Stimulated activated CD4-positive, alpha-beta T cell treated with anti-CD3 and anti-CD28 coated beads, TNF-alpha, amount 100 ng/mL, for 4 hours (primary cell): Measurements from ENCODE around the gene TBC1D22A.
"Not testable (repeated sequence)": the region's sequence is repeated elsewhere in the genome, so short reads cannot be mapped to it uniquely, and the experiment has no call there.

Experiments
- DNase-seq, 3 experiments: peaks; one replicate each; pipeline ENCODE4 v3.0.0-alpha.2; 2020; ENCODE audit warnings: low read depth in 3 of 3

Gene TBC1D22A

DNA sequence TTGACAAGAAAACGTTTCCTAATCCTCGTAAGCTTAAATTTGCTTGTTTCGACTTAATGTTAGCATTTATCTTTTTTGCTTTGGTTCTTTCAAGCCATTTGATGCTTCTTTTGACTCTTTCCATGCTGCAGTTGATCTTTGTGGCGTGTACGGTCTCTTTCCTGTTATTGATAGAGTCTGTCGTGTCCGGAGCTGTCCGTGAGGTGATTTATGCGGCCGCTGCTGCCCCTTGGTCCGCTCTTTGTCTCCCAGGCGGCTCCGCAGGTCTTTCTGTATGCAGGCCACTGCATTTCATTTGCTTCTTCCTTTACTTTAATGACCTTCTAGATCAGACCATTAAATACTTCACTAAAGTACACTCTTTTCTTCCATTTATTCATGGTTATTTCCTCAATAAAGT is 50.3 kb downstream of the TBC1D22A start:
- DNase-seq: no peak

DNA sequence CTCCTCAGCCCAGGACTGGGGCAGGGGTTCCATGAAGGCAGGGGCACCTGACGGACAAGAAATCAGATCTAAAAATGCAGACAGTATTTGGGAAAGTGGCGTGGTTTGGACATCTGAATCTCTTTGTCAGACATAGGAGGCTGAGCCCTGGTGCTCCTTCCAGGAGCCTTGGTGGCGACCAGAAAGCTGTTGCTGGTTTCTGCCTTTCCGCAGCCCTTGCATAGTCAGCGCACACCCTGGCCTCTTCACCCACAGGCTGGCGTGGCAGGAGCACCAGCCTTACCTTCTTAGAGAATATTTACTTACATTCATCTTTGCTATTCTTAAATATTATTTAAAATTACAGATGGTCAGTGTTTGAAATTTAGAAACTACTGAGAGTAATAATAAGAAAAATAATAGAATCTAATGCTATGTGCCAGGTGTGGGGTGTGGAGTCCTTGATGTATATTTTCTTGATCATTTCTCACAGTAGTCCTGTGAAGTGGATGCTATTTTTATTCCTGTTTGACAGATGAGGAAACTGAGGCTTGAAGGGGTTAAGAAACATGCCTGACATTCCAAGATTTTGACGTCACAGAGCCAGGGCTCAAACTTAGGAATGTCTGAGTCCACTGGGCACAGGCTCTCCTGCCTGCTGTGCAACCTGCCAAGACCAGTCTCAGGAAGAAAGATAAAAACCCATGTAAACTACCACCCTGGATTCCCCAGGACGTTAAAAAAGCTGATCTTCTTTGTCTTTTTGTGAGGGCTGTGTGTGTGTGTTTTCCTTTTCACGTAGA is 51.6 kb downstream of the TBC1D22A start:
- DNase-seq: no peak

DNA sequence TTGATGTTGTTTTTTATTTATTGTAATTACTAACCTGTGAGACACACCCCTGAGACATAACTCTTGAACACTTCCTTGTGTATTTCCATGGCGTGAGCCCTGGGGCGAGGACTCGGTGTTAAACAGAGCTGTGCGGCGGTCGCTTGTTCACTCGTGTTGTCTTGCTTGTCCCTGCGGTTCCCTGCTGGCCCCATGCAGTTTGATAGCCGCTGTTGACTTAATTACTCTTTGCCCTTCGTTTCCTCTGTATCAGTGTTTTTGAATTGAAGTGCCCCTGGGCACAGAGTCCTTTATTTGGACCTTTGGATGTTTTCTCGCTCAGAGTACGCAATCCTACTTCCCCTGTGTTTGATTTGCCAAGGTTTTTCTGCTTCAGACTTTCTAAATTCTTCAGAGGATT is 52.7 kb downstream of the TBC1D22A start:
- DNase-seq: no peak

DNA sequence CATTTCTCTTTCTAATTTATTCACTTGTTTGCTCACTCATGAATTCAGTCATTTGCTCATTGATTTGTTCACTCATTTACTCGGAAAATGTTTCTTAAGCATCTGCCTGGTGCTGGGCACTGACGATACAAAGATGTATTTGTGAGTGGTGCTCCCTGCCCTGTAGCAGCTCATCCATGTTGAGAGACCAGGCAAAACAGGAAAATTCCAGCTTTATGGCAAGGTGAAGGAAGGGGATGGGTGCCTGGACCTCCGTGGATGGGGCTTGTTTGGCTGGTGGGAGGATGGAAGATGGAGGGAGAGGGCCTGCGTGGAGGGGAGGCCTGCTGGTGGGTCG is 53.1 kb downstream of the TBC1D22A start:
- DNase-seq: no peak

DNA sequence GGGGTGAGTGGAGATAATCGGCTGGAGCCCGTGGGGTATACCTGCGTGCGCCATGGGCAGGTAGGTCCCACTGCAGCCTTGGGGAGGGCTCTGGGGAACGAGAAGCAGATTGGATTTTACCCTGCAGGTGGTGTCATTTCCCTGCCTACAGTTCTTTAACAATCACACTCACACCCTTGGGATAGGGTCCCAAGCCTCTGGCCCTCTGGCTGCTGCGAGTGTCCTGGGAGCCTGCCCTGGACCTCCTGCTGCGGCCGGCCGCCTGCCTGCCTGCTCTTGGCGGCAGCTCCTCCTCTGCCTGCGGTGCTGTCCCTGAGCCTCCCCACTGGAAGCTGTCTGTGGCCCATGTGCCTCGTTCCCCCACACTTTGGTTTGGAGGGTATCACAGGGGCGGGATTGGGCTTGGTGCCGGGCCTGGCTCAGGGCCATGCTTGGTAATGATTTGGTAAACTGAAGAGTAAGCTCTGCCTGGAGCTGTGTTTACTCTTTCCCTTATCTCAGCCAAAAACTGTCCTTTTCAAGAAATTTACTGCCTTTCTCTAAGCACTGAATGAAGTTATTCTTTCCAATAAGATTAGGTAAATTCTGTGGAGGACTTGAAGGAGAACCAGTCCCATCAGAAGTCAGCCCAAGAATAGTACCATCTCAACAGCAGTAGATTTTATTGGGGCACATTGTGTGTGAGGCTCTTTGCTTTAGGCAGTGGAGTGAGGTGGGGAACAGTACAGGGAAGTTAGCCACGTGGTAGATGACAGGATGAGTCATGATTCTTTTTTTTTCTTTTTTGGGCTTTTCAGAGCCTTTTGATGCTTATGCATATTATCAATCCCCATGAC is 53.7 kb downstream of the TBC1D22A start:
- DNase-seq: no peak

DNA sequence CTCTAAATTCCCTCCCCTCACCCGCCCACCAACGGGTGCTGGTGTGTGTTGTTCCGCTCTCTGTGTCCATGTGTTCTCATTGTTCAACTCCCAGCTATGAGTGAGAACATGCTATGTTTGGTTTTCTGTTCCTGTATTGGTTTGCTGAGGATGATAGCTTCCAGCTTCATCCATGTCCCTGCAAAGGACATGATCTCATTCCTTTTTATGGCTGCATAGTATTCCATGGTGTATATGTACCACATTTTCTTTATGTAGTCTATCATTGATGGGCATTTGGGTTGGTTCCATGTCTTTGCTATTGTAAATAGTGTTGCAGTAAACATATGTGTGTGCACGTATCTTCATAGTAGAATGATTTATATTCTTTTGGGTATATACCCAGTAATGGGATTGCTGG is 54.9 kb downstream of the TBC1D22A start:
- not testable (repeated sequence) for DNase-seq

DNA sequence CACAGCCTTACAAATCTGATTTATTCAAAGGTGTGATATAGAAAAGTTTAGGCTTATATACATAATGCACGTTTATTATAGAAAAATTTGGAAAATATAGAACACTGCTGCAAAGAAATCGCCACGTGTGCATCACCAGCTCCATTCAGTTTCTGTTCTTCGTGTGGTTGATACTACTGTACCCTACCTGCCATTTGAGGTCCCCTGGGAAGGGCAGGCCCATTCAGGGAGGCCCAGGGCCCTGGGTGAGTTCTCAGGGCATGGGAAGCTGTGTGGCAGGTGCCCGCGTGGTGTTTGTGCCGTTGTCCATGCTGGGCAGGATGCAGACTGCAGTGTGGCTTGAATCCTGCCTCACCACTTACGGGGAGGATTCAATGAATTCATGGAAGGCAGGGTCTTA is 60.8 kb downstream of the TBC1D22A start:
- DNase-seq: no peak

DNA sequence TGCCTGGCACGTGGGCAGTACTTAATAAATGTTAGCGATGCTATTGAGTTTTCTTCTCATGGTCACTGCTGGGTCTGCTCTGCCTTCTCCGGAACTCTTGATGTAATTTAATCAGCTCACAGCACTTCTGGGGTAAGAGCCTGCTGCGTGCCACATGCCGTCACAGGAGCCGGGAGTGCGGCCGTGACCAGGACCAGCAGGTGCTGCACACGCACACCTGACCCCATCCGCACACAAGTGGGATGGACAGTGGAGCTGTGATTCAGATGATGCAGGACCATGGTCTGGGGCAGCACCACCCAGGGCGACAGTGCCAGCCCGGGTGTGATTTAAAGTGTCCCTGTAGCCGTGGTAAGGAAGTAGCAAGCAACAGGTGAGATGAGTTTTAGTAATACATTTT is 61.2 kb downstream of the TBC1D22A start:
- no peak for DNase-seq

DNA sequence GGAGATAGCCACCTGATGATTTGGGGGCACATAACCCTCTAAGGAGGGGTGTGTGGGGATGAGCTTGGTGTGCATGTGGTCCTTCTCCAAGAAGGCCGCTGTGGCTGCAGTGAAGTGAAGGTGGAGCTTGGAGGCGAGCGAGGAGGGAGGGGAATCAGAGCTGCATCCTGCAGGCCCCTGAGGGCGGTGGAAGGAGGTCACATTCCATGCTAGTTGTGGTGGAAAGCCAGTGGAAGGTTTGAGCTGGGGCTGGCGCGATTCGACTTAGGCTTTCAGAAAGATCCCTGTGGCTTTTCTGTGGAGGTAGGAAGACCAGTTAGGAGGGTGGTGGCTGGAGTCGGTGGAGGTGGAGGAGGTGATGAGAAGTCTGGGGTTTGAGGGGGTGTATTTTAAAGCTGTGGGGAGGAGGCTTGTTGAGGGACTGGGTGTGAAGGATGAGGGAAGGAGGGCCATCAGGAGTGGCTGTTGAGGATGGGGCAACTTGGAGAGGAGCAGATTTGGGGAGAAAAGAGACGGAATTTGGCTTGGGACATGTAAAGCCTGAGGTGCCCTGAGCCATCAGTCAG is 62.0 kb downstream of the TBC1D22A start:
- DNase-seq: no peak

DNA sequence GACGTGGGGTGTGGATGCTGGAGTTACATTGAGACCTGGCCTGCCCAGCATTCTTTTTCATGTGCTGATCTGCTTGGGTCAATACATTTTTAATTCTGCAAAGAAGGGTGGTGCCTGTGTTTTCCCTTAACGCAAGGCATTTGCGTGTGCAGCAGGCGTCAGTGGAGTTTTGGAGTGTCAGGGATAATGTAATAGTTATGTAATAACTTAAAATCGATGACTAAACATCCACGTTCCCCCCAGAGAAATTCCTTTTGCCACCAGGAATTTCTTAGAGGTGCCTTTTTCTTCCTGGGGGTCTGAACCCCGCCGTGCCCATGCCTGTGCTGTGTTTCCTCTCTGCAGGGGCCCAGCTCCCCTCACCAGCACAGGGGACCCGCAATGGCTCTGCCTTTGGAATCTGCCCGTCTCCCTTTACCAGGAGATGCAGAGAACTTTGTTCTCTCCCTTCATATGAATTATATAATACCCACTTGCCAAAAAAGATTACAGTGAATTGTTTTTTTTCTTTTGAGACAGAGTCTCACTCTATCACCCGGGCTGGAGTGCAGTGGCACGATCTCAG is 62.6 kb downstream of the TBC1D22A start:
- no peak for DNase-seq

DNA sequence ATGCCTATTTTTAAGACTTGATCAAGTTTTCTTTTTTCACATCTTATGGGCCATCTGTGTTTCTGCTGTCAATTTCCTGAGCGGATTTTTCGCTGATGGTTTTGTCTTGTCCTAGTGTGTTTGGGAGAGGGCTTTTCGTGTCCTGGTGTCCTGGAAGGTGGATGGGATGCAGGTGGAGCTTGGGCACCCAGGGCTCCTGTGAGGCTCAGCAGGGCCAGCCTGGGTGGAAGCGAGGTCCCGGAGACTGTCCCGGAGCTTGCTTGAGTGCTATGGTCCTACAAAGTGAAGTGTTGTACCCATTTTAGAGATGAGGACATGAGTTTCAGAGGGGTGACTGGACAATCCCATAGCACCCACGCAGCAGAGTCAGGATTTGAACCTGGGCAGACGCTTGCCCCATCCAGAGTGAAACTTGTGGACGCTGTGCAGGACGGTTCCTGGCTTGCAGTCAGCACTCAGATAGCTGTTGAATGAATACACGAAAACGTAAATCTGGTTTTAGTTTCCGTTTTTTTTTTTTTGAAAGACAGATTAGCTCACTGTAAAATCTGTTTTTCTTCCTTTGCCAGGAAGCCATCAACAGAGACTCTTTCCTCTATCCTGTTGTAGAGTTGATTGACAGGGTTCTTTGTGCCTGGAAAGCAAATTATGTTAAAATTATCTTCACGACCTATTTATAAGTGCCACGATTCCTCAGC is 64.1 kb downstream of the TBC1D22A start:
- no peak for DNase-seq

DNA sequence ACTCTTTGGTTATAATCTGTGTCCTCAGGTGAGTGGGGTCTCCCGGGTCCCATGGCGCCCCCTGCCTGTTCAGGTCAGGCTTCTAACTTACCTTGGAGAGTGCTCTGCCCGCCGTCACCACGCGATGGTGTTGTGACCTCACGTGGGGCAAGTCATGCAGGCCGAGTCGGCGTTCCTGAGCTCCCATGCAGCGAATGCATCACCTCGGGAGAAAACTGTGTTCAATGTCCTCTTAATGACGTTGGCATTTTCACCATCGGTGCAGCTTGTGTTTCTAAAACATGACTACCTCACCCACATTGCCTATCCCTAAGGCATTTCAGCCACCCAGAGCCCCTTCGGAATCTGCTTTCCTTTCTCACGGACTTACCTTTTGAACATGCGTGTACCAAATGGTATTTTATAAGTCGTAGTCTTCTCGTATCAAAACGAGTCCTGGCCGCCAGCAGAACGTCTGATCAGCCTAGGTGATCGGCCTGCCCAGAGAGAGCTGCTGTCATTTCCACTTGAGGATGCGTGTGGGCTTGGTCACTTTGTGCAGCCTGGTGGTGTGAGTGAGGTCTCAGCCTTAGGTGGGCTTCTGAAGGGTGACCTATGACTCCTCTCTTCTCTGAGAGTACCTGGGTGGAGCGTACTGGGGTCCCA is 64.8 kb downstream of the TBC1D22A start:
- DNase-seq: no peak

DNA sequence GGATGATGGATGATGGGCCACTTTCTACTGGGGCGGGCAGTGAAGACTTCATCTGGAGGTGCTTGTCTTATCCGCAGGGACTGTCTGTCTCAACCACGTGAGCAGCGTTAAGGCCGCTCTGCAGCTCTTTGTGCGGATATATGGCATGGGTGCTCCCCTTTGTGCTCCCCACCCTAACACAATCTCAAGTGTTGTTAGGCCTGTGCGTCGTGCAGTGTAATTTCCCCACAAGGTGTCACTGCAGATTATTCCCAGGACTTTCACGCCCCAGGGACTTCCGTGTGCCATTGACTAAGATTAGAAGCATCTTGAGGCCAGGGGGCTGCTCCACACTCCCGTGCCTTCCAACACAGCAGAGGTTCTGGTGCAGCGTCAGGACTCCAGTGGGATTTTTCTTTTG is 65.3 kb downstream of the TBC1D22A start:
- no peak for DNase-seq

DNA sequence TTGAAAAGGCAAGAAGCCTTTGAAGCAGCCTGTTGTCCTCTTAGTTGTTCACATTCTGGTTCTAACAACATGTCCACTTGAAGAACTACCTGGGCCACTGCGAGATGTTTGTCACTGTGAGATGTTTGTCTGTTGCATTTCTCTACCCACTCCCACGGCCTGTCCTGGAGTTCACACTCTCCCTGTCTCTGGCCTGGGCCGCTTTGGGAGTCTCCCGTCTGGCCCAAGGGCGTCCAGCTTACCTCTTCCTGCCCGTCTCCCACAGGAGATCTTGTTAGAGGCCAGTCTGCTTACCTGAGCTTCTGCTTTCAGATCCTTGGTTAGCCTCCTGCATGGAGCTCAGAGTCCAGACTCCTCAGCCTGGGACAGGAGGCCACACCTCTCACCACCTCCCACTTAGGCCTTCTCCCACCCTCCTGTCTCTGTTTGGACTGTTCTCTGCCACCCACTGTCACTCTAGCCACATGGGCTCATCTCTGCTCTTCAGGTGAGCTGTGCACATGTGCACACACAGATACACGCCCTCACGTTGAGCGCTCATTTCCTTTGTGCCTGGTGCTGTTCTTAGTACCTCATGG is 66.0 kb downstream of the TBC1D22A start:
- DNase-seq: no peak

DNA sequence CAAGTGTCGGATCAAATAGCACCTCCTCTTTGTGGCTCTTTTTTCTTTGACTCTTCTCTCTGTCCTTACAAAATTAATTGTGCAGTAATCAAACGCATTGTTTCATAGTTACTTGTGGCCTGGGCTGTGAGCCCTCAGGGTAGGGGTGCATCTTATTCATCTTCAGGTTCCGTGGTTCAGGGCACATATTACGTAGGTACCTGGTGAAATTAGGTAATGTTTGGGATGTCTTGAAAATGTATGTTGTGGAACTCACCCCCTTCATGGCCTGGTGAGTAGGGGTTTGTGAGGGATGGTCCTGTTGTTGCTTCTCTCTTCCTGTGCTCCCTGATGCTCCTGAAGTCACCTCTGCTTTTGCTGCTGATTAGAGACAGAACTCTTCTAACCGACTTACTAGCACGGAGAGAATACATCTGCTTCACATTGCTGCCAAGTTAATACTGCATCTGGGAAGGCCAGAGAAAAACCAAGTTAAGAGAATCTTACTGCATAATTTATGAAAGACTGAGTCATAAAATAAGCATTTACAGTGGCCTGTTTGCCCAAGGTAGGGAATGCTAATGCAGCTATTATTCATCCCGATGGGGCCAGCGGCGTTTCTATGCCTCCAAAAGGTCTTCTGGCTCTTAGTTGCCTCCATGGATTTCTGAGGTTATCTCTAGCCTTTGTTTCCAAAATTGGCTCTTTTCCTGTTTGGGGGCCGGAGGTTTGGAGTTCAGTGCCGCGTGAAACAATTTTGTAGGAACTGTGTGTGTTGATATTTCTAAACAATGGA is 66.9 kb downstream of the TBC1D22A start:
- DNase-seq: no peak

DNA sequence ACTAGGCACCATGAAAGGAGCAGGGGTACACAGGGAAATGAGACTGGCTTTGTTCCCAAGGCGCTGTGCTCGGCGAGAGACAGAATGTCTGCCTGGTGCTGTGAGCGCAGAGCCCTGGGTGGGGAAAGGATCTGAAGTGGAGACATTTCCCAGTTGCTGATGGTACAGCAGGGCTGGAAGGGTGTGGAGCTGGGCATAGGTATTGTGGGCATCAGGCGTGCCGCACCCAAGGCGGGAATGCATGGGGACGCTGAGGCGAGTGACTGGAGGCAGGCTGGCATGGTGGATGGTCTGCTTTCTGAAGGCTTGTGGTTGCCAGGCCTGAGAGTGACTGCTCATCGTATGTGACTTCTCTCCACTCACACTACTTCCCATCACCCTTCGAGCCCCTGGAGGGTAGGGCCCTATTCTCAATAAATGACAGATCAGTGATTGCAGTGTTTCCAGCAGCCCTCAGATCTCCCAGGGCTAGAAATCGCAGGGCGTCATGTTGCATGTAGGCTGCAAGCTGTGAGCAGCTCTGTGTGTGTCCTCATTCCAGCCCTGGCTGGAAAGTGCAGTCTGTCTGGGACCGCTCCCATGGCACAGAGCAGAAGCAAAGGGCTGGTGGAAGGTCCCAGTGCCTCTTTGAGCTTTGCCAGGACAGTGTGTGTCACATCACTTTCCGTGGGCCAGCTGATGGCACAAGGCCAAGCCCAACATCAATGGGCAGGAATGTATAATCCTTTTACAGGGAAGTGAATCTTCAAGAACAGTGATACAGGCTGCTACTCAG is 67.7 kb downstream of the TBC1D22A start:
- DNase-seq: no peak

DNA sequence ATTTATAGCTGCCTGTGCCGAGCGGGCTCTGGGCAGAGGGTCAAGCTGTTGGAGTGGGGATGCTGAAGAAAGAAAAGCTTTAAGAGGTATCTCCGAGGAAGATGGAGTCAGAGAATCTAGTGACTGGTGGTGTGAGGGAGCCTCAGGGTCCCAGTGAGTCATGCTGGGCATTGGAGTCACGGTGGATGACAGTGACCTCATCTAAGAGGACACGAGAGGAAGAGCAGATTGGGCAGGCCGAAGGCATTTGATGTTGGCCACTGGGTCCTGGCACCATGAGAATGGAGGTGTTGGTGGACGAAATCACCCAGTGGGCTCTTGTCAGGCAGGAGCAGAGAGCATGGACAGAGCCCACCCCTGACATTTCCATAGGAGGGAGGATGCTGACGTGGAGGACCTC is 68.4 kb downstream of the TBC1D22A start:
- no peak for DNase-seq

DNA sequence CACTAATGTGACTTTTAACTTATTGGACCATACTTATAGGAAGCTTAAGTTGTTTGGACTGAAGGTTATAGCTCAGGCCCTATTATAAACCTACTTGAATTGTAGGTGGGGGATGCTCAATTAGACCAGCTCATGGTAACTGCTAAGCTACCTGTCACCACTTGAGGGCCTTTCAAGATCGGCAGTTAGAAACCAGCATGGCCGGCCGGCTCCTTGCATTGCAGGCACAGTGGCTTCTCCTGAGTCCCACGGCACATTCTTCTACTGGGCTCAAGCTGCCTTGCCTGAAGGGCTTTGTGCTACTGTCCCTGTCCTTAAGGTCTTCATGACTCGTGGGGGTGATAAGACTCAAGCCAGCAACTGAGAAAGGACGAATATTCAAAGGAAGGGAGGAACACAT is 70.8 kb downstream of the TBC1D22A start:
- no peak for DNase-seq

DNA sequence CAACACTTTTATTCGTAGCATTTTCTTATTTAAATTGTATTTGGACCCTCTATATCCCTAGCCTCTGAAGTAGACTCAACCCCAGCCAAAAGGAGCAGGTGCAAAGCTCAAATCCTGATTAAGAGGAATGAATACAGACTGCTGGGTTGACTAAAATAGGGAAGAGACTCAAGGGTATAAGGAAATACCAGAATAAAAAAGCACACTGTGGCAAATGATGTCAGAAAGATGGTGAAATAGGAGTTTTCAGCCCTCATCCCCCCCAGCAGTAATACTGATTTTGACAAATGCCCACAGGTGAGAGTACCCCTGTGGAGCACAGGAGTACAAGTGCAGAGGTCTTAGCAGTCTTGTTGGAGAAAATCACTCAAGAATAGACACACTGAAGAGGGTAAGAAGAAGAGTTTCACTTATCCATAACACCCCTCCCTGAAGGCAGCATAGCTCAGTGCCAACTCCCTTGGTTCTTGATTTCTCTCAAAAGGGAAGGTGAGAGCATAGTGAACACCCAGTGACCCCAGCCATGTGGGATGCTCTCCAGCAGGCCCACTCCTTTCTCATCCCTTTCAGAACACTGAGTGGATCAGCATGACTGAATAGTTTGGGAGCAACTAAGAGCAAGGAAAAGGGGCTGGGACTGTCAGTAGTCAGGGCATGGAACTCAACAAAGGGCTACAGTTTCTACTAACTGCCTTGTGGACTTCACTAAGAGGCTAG is 71.7 kb downstream of the TBC1D22A start:
- no peak for DNase-seq
